ENCODE measurements around the gene WDR86. TPM values are rescaled to one million over a fixed set of nuclear protein-coding genes. Genes with fewer than 3 reads are reported as not detected.

WDR86 gene
- total RNA-seq, 1 experiment from 2014 or later = 7.7 TPM

DNA sequence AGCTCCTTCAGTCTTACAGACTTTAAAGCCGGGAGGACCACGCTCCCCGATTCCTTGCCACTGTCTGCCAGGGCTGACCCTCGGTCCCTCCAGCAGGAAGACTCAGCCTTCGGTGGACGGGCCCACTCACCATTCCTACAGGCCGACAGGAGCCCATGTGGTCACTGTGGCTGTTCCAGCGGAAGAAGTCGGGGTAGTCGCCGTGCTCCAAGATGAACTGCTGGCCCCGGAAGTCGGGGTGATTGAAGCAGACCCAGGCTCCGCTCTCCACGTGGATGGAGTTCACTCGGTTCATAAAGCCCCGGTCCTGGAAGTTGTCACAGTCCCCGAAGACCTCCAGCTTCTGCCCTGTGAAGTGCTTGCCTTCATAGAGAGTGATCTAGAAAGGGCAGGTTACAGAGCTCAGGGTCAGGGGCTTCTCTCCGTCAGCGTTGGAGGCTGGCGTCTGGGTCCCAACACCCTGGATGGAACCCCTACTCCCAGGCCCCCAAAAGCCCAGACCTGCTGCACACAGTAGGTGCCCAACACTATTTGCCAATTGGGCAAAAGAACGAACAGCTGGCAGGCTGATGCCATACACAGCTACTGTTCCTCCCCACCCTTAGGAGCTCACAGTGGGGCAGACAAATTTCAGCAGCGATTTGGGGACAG is 28.2 kb upstream of the WDR86 start:
- Histone ChIP-seq H3K4me2 (no peak overlapping the region), H4K20me1 (ENCODE audit: insufficient read depth) (no peaks in the 10 kb centered on the region), H3K27me3 (ENCODE audit: insufficient read depth, low read depth) (peaks cover 10% of the 10 kb centered on the region; the same call in 1 of the 2 replicates), H3K9me2 (ENCODE audit: insufficient read depth) (no peaks in the 10 kb centered on the region), H3K9me3 (ENCODE audit: insufficient read depth, low read depth) (no peaks in the 10 kb centered on the region), H2AFZ (no peak overlapping the region), H3K4me1 (replicated peaks; ENCODE audit: insufficient read depth) (no peaks in the 10 kb centered on the region), H3K4me3 (no peak overlapping the region), H3K27ac (no peak overlapping the region), H3K79me2 (ENCODE audit: low read depth) (no peaks in the 10 kb centered on the region), H3F3A (ENCODE audit: insufficient read depth, low read depth) (no peaks in the 10 kb centered on the region), H3K36me3 (ENCODE audit: low read depth) (no peaks in the 10 kb centered on the region)
- TF ChIP-seq EZH2 (IDR thresholded peaks at IDR 0.05; ENCODE audit: low read depth) = no peak
- TF ChIP-seq, protein P1, sequence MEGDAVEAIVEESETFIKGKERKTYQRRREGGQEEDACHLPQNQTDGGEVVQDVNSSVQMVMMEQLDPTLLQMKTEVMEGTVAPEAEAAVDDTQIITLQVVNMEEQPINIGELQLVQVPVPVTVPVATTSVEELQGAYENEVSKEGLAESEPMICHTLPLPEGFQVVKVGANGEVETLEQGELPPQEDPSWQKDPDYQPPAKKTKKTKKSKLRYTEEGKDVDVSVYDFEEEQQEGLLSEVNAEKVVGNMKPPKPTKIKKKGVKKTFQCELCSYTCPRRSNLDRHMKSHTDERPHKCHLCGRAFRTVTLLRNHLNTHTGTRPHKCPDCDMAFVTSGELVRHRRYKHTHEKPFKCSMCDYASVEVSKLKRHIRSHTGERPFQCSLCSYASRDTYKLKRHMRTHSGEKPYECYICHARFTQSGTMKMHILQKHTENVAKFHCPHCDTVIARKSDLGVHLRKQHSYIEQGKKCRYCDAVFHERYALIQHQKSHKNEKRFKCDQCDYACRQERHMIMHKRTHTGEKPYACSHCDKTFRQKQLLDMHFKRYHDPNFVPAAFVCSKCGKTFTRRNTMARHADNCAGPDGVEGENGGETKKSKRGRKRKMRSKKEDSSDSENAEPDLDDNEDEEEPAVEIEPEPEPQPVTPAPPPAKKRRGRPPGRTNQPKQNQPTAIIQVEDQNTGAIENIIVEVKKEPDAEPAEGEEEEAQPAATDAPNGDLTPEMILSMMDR (conservative IDR thresholded peaks at IDR 0.05) = no peak
- intact Hi-C loops (cut with micrococcal nuclease; ENCODE audit: unreplicated experiment) = no loop called here
- CTCF ChIA-PET = interaction anchor here (0.6 kb wide), 1 partner anchor 993 kb away, joined by 6 read pairs; no protein-coding TSS in a partner anchor
- BruUV-seq (replicated peaks) = no TSS peak
- no peak for DNase-seq
- POLR2A ChIA-PET (ENCODE audit: unreplicated experiment) = interaction anchor here (0.5 to 0.6 kb wide), 2 partner anchors 9 to 25 kb away, joined by 3 to 18 read pairs; no protein-coding TSS in a partner anchor

DNA sequence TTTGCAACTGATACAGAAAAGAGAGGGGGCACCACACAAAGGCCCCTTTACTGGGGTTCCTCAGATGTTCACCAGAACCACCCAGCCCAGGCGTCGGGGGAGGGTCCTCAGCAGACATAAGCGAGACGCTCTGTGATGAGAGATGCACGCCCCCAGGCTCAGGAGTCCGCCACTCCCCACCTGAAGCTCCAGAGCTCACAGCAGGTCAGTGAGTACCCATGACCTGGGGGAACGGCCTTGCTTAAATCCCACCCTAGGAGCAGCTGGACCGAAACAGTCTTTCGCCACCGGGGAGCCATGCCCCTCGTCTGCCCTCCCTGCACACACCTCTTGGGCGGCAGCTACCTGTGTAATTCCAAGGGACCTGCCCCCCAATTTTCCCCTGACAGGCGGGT is 27.3 kb upstream of the WDR86 start:
- no peak overlapping the region for H3K4me2 ChIP-seq
- no peaks in the 10 kb centered on the region for H3K79me2 ChIP-seq (ENCODE audit: low read depth)
- CTCF ChIA-PET = interaction anchor here (0.6 to 1.1 kb wide), 2 partner anchors 11 to 994 kb away, joined by 3 to 6 read pairs; no protein-coding TSS in a partner anchor
- intact Hi-C loops (cut with micrococcal nuclease; ENCODE audit: unreplicated experiment) = no loop called here
- H3K9me3 ChIP-seq (ENCODE audit: insufficient read depth, low read depth) = no peaks in the 10 kb centered on the region
- H2AFZ ChIP-seq = no peak overlapping the region
- H3K4me3 ChIP-seq = no peak overlapping the region
- H4K20me1 ChIP-seq (ENCODE audit: insufficient read depth) = no peaks in the 10 kb centered on the region
- H3K27ac ChIP-seq = no peak overlapping the region
- peaks cover 10% of the 10 kb centered on the region; the same call in 1 of the 2 replicates for H3K27me3 ChIP-seq (ENCODE audit: insufficient read depth, low read depth)
- POLR2A ChIA-PET (ENCODE audit: unreplicated experiment) = no interaction called here
- no TSS peak for BruUV-seq (replicated peaks)
- TF ChIP-seq, protein P1 (conservative IDR thresholded peaks at IDR 0.05) = no peak
- TF ChIP-seq EZH2 (IDR thresholded peaks at IDR 0.05; ENCODE audit: low read depth) = no peak
- no peaks in the 10 kb centered on the region for H3K4me1 ChIP-seq (replicated peaks; ENCODE audit: insufficient read depth)
- no peaks in the 10 kb centered on the region for H3F3A ChIP-seq (ENCODE audit: insufficient read depth, low read depth)
- DNase-seq = no peak
- H3K9me2 ChIP-seq (ENCODE audit: insufficient read depth) = no peaks in the 10 kb centered on the region
- H3K36me3 ChIP-seq (ENCODE audit: low read depth) = no peaks in the 10 kb centered on the region

DNA sequence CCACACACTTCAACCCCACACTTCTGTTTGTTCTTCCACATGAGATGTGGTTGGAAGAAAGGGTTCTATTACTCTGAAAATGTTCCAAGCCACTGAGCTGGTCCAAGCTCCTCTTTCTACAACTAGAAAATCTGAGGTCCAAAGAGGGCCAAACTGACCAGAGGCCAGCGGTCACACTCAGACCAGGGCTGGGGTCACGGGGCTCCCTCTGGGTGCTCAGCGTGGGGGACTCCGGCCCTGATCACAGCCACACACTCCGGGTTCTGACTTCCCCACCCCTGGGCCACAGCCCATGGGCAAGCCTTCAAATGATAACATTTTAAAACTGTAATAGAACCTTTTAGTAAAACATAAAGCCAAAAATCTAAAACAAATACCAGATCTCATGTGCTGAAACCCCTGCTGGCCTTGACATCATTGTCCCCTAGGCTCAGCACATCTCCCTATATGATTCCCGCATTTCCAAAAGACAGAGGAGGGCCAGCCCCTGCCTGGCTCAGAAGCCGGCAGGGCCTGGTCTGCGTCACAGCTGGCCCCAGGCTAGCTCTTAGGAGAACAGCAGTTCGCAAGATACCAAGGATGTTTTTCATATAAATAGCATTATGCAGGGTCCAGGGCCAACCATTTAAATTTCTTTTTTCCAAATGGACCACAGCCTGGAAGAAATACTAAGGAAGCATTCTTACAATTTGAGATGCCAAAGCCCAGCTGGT is 26.8 kb upstream of the WDR86 start:
- Histone ChIP-seq H2AFZ (no peak overlapping the region), H3K4me3 (no peak overlapping the region), H3K9me3 (ENCODE audit: insufficient read depth, low read depth) (no peaks in the 10 kb centered on the region), H3K4me1 (replicated peaks; ENCODE audit: insufficient read depth) (no peaks in the 10 kb centered on the region), H4K20me1 (ENCODE audit: insufficient read depth) (no peaks in the 10 kb centered on the region), H3K79me2 (ENCODE audit: low read depth) (no peaks in the 10 kb centered on the region), H3K27me3 (ENCODE audit: insufficient read depth, low read depth) (peaks cover 10% of the 10 kb centered on the region; the same call in 1 of the 2 replicates), H3K9me2 (ENCODE audit: insufficient read depth) (no peaks in the 10 kb centered on the region), H3K36me3 (ENCODE audit: low read depth) (no peaks in the 10 kb centered on the region), H3K27ac (no peak overlapping the region), H3F3A (ENCODE audit: insufficient read depth, low read depth) (no peaks in the 10 kb centered on the region), H3K4me2 (no peak overlapping the region)
- intact Hi-C loops (cut with micrococcal nuclease; ENCODE audit: unreplicated experiment) = no loop called here
- CTCF ChIA-PET = interaction anchor here (1.1 kb wide), 1 partner anchor 12 kb away, joined by 3 read pairs; no protein-coding TSS in a partner anchor
- TF ChIP-seq, protein P1 (conservative IDR thresholded peaks at IDR 0.05) = no peak
- no peak for TF ChIP-seq EZH2 (IDR thresholded peaks at IDR 0.05; ENCODE audit: low read depth)
- POLR2A ChIA-PET (ENCODE audit: unreplicated experiment) = no interaction called here
- no peak for DNase-seq
- no TSS peak for BruUV-seq (replicated peaks)
